ENCODE measurements around the gene FAM20C. TPM values are rescaled to one million over a fixed set of nuclear protein-coding genes. Genes with fewer than 3 reads are reported as not detected.

Gene FAM20C
- total RNA-seq, 2 donors from 2014 or later: 33.5 to 53.5 TPM

DNA sequence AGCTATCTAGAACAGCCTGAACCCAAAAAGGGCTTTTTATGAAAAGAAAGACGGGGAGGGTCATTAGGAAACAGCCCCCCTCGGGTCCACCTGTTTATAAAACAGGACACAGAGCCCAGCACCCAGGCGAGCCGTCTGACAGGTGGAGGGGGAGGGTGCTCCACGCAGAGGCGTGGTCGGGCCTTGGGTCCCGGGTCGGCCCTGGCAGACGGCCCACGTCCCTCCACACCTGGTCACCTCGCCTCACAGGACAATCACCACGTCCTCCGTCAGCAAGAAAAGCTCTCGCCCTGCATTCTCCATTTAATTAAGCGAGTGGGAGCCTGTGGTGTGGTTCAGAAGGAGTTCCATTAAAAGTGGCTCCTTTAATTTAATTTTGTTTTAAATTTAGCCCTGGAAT is 55.3 kb downstream of the FAM20C start:
- no peak for DNase-seq
- H3K4me3 ChIP-seq (ENCODE audit: low read length): no peak overlapping the region
- no peaks in the 10 kb centered on the region for H3K36me3 ChIP-seq (ENCODE audit: control insufficient read depth, insufficient read depth, low read length)
- Mint-ChIP-seq H3K4me3 (no peak overlapping the region), H3K27ac (no peak overlapping the region), H3K9me3 (no peaks in the 10 kb centered on the region), H3K4me1 (no peaks in the 10 kb centered on the region), H3K36me3 (ENCODE audit: low read depth) (peaks cover 34% of the 10 kb centered on the region), H3K27me3 (ENCODE audit: insufficient read depth) (no peaks in the 10 kb centered on the region)
- H3K9me3 ChIP-seq (ENCODE audit: control insufficient read depth, low read length): no peaks in the 10 kb centered on the region
- H3K9ac ChIP-seq (ENCODE audit: extremely low read depth, low read length, poor library complexity, severe bottlenecking): no peak overlapping the region
- no peak overlapping the region for H3K27ac ChIP-seq (ENCODE audit: low read depth, low read length)
- no peaks in the 10 kb centered on the region for H3K4me1 ChIP-seq (ENCODE audit: control insufficient read depth, insufficient read depth, low read length)
- WGBS, 2 experiments (ENCODE audit: insufficient coverage in 1 of 2, insufficient read length in 1 of 2): 92 to 95% methylated on average over 6 to 16 of the region's 16 CpGs
- TF ChIP-seq CTCF (conservative IDR thresholded peaks at IDR 0.05): no peak
- no peaks in the 10 kb centered on the region for H3K27me3 ChIP-seq (ENCODE audit: control insufficient read depth, insufficient read depth, low read length, poor library complexity, severe bottlenecking)

- Histone ChIP-seq H3K4me1 (ENCODE audit: control insufficient read depth, insufficient read depth, low read length) (no peaks in the 10 kb centered on the region), H3K9me3 (ENCODE audit: control insufficient read depth, low read length) (no peaks in the 10 kb centered on the region), H3K9ac (ENCODE audit: extremely low read depth, low read length, poor library complexity, severe bottlenecking) (no peak overlapping the region), H3K36me3 (ENCODE audit: control insufficient read depth, insufficient read depth, low read length) (no peaks in the 10 kb centered on the region), H3K27me3 (ENCODE audit: control insufficient read depth, insufficient read depth, low read length, poor library complexity, severe bottlenecking) (no peaks in the 10 kb centered on the region), H3K4me3 (ENCODE audit: low read length) (no peak overlapping the region), H3K27ac (ENCODE audit: low read depth, low read length) (no peak overlapping the region)
- H3K27me3 Mint-ChIP-seq (ENCODE audit: insufficient read depth): no peaks in the 10 kb centered on the region
- TF ChIP-seq CTCF (conservative IDR thresholded peaks at IDR 0.05): no peak
- no peak overlapping the region for H3K27ac Mint-ChIP-seq
- H3K4me1 Mint-ChIP-seq: no peaks in the 10 kb centered on the region
- H3K36me3 Mint-ChIP-seq (ENCODE audit: low read depth): peaks cover 45% of the 10 kb centered on the region
- WGBS, 2 experiments (ENCODE audit: insufficient coverage in 1 of 2, insufficient read length in 1 of 2): 89 to 95% methylated on average over 11 to 20 of the region's 20 CpGs
- no peak for DNase-seq
- no peak overlapping the region for H3K4me3 Mint-ChIP-seq
- peaks cover 4% of the 10 kb centered on the region for H3K9me3 Mint-ChIP-seq
Observed at GRCh38 chr7:248732-249435, 56.5 kb downstream of the FAM20C start.

GRCh38 chr7:249989-250388 is 57.6 kb downstream of the FAM20C start:
- Histone ChIP-seq H3K4me3 (ENCODE audit: low read length) (no peak overlapping the region), H3K27ac (ENCODE audit: low read depth, low read length) (no peak overlapping the region), H3K4me1 (ENCODE audit: control insufficient read depth, insufficient read depth, low read length) (no peaks in the 10 kb centered on the region), H3K27me3 (ENCODE audit: control insufficient read depth, insufficient read depth, low read length, poor library complexity, severe bottlenecking) (no peaks in the 10 kb centered on the region), H3K9me3 (ENCODE audit: control insufficient read depth, low read length) (no peaks in the 10 kb centered on the region), H3K36me3 (ENCODE audit: control insufficient read depth, insufficient read depth, low read length) (no peaks in the 10 kb centered on the region), H3K9ac (ENCODE audit: extremely low read depth, low read length, poor library complexity, severe bottlenecking) (no peak overlapping the region)
- 92 to 94% methylated on average over 10 to 12 of the region's 12 CpGs for WGBS, 2 experiments (ENCODE audit: insufficient coverage in 1 of 2, insufficient read length in 1 of 2)
- no peak for DNase-seq
- Mint-ChIP-seq H3K4me3 (no peak overlapping the region), H3K4me1 (no peaks in the 10 kb centered on the region), H3K36me3 (ENCODE audit: low read depth) (peaks cover 45% of the 10 kb centered on the region), H3K9me3 (peaks cover 8% of the 10 kb centered on the region), H3K27me3 (ENCODE audit: insufficient read depth) (no peaks in the 10 kb centered on the region), H3K27ac (no peak overlapping the region)
- TF ChIP-seq CTCF (conservative IDR thresholded peaks at IDR 0.05): no peak

Measured in endodermal cell (in vitro differentiated cells).